Measurements from ENCODE around the gene DHFR. TPM values are rescaled to one million over a fixed set of nuclear protein-coding genes. Genes with fewer than 3 reads are reported as not detected.
A peak's percentile ranks its signal among the peaks of the same experiment; 100 is the strongest.

The DHFR gene
- total and polyA plus RNA-seq, 2 of the 8 experiments (the other 6 are each of a cell fraction or from before 2014, with no cell fraction given): 46.4 to 88.9 TPM

DNA sequence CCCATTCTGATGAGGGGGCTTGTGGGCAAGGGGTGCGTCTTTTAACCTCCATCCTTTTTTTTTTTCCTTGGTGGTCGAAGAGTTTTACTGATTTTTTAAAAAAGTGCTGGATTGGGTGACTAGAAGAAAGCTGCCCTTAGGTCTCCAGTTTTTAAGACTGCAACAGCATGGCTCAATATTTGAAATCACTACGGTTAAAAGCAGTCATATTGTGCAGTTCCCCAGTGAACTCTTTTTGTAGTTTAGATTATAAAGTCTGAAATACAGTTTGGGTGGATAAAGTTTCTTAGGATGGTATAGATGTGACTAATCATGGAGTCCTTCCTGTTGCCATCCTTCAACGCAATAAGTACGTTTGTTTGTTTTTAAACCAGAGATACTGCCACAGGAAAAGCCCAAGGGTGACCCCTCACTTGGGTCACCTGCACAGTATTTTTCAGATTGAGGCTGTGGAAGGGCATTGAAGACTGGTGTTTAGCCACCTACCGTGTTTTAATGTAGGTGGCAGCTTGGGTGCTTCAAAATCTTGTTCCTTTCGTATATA lies 520 bp upstream of the DHFR start:
- Histone ChIP-seq H3K4ac (replicated peaks; ENCODE audit: insufficient read length, low read depth, low read length) (peak overlapping the region; percentile 29), H3K4me1 (replicated peaks in 1 of 4; ENCODE audit: control insufficient read depth in 3 of 4, insufficient read depth in 4 of 4, low read length in 3 of 4) (peaks cover 0 to 5% (median 2%) of the 10 kb centered on the region in 4 experiments; a peak in 3 of 7 replicates), H3K79me2 (ENCODE audit: control insufficient read depth in 1 of 2, insufficient read depth in 2 of 2, low read length in 2 of 2) (peaks cover 7 to 26% of the 10 kb centered on the region in 2 experiments), H3K4me3 (ENCODE audit: extremely low read depth in 1 of 4, insufficient read depth in 2 of 4, low read depth in 3 of 4, low read length in 4 of 4) (peak overlapping the region; percentile 22 to 100 (median 78)), H3K9me3 (ENCODE audit: insufficient read depth in 2 of 2, low read depth in 1 of 2, low read length in 1 of 2) (no peaks in the 10 kb centered on the region), H3K4me2 (ENCODE audit: insufficient read depth in 1 of 2, low read depth in 2 of 2, low read length in 2 of 2) (peak overlapping the region; percentile 80 to 98), H3K36me3 (ENCODE audit: control insufficient read depth in 2 of 4, insufficient read depth in 4 of 4, low read length in 3 of 4) (peaks cover 0 to 28% (median 16%) of the 10 kb centered on the region in 4 experiments; a peak in 6 of 8 replicates), H3K23me2 (ENCODE audit: low read depth, low read length) (peaks cover 9% of the 10 kb centered on the region; the same call in 1 of the 2 replicates), H3K27ac (ENCODE audit: low read depth, low read length) (no peak overlapping the region), H2BK5ac (ENCODE audit: low read depth, low read length) (peak overlapping the region; percentile 21; the same call in 1 of the 2 replicates), H3K56ac (replicated peaks; ENCODE audit: insufficient read length, low read depth, low read length) (no peak overlapping the region), H3K79me1 (ENCODE audit: low read depth, low read length) (no peaks in the 10 kb centered on the region; the same call in 1 of the 2 replicates), H2AFZ (ENCODE audit: low read length) (no peak overlapping the region), H2BK12ac (ENCODE audit: low read depth, low read length) (no peak overlapping the region), H3K27me3 (replicated peaks in 1 of 4; ENCODE audit: control insufficient read depth in 3 of 4, extremely low read depth in 1 of 4, insufficient read depth in 3 of 4, low read length in 3 of 4) (no peaks in the 10 kb centered on the region), H3K9ac (replicated peaks in 1 of 4; ENCODE audit: extremely low read depth in 1 of 4, low read depth in 3 of 4, low read length in 3 of 4) (peak overlapping the region in 3 of 4 experiments; percentile 38 to 78 (median 38); a peak in 5 of 7 replicates), H2BK20ac (ENCODE audit: low read length) (no peak overlapping the region), H2BK120ac (replicated peaks; ENCODE audit: low read depth, low read length) (no peak overlapping the region), H3K14ac (ENCODE audit: insufficient read length) (no peak overlapping the region), H4K5ac (ENCODE audit: insufficient read length, low read depth, low read length) (no peak overlapping the region), H3K23ac (ENCODE audit: insufficient read length) (no peak overlapping the region), H3K18ac (ENCODE audit: extremely low read depth, low read length) (no peak overlapping the region), H4K91ac (replicated peaks; ENCODE audit: insufficient read length, low read length) (no peak overlapping the region), H2BK15ac (ENCODE audit: low read length) (no peak overlapping the region), H4K20me1 (replicated peaks in 1 of 2; ENCODE audit: control insufficient read depth in 1 of 2, insufficient read depth in 2 of 2, low read length in 2 of 2) (peaks cover 0 to 2% of the 10 kb centered on the region in 2 experiments), H4K8ac (ENCODE audit: extremely low read depth, insufficient read depth, low read length) (no peak overlapping the region), H2AK5ac (ENCODE audit: low read depth, low read length) (no peak overlapping the region)
- ChIA-PET CTCF (ENCODE audit: partially characterized antibody) (interaction anchor here (1.5 to 3.3 kb wide), 3 partner anchors 12 to 175 kb away, joined by 3 to 28 read pairs (median 12); no protein-coding TSS in a partner anchor), POLR2A (ENCODE audit: partially characterized antibody) (interaction anchor here (0.6 to 3.2 kb wide), 9 partner anchors 9 to 177 kb away, joined by 3 to 13 read pairs (median 4); partner anchors contain the start of gene FAM151B)
- 49% methylated on average over 6 of the region's 7 CpGs; no CpG with 5 or more reads in 1 of the 2 experiments for WGBS, 2 experiments (ENCODE audit: extremely low coverage in 1 of 2, insufficient coverage in 1 of 2, insufficient read length in 1 of 2, insufficient replicate concordance in 2 of 2, low coverage in 1 of 2, low lambda C conversion rate in 2 of 2, missing lambda C conversion rate in 1 of 2)
- FAIRE-seq (no peak), DNase-seq (ENCODE audit: low read depth in 1 of 2, low spot score in 2 of 2) (no peak)
- TF ChIP-seq JUND (IDR thresholded peaks at IDR 0.05; ENCODE audit: low read length) (no peak), BACH1 (IDR thresholded peaks at IDR 0.05; ENCODE audit: low read length) (no peak), TCF12 (IDR thresholded peaks at IDR 0.05; ENCODE audit: low read depth, low read length) (no peak), YY1 (IDR thresholded peaks at IDR 0.05; ENCODE audit: low read depth, low read length) (no peak), JUN (IDR thresholded peaks at IDR 0.05; ENCODE audit: low read depth, low read length) (no peak), RXRA (IDR thresholded peaks at IDR 0.05; ENCODE audit: insufficient read depth, low read depth, low read length) (no peak), POU5F1 (IDR thresholded peaks at IDR 0.05; ENCODE audit: low read depth, low read length) (no peak), TAF1 (IDR thresholded peaks at IDR 0.05; ENCODE audit: low read depth, low read length) (no peak), TAF7 (optimal IDR thresholded peaks at IDR 0.05; ENCODE audit: borderline replicate concordance, low read depth, low read length) (no peak), GTF2F1 (IDR thresholded peaks at IDR 0.05; ENCODE audit: borderline replicate concordance, low read depth, low read length) (no peak), TEAD4 (IDR thresholded peaks at IDR 0.05; ENCODE audit: low read depth, low read length) (no peak)
- TF ChIP-seq, protein P1, sequence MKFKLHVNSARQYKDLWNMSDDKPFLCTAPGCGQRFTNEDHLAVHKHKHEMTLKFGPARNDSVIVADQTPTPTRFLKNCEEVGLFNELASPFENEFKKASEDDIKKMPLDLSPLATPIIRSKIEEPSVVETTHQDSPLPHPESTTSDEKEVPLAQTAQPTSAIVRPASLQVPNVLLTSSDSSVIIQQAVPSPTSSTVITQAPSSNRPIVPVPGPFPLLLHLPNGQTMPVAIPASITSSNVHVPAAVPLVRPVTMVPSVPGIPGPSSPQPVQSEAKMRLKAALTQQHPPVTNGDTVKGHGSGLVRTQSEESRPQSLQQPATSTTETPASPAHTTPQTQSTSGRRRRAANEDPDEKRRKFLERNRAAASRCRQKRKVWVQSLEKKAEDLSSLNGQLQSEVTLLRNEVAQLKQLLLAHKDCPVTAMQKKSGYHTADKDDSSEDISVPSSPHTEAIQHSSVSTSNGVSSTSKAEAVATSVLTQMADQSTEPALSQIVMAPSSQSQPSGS (IDR thresholded peaks at IDR 0.05; ENCODE audit: low read length): no peak
